K562 (cell line): ENCODE results near the gene PDCD7.

ENCODE experiments used
- BHLHE40 ChIP-seq: IDR thresholded peaks from 2 replicates; pipeline ENCODE4 v1.6.1; 2011; ENCODE audit warnings: low read length, improper control_type of control experiment
- CBFB ChIP-seq: sonication (generic); formaldehyde crosslinking; IDR thresholded peaks from 2 replicates; pipeline ENCODE4 v1.4.0; 2020; ENCODE audit warnings: mild to moderate bottlenecking, missing genetic modification reagents
- GTF2A2 ChIP-seq: IDR thresholded peaks from 2 replicates; pipeline ENCODE4 v1.6.1; 2016; ENCODE audit warnings: mild to moderate bottlenecking, missing genetic modification characterization, missing compliant biosample characterization
- NFYB ChIP-seq: IDR thresholded peaks from 2 replicates; pipeline ENCODE4 v1.6.1; 2011; ENCODE audit warnings: mild to moderate bottlenecking, moderate library complexity; ENCODE audit not compliant: insufficient read length; ENCODE audit errors: extremely low read depth
- PRDM10 ChIP-seq: fragments of 450-650 bp; IDR thresholded peaks from 2 replicates; pipeline ENCODE4 v1.6.1; 2018; ENCODE audit not compliant: partially characterized antibody
- TCF3 ChIP-seq: sonication (generic); formaldehyde crosslinking; IDR thresholded peaks from 2 replicates; pipeline ENCODE4 v1.4.0; 2020; ENCODE audit warnings: mild to moderate bottlenecking, missing genetic modification reagents
- ZNF551 ChIP-seq: fragments of 250-450 bp; sonication (Bioruptor Pico); IDR thresholded peaks from 2 replicates; pipeline ENCODE4 v1.5.0; 2021; ENCODE audit warnings: mild to moderate bottlenecking, moderate library complexity
- TF ChIP-seq, protein P1 (sequence below), 3 experiments: IDR thresholded peaks in 2 of 3; conservative IDR thresholded peaks in 1 of 3; 2 replicates each; pipeline ENCODE4 v1.5.1; 2011 to 2012; ENCODE audit warnings: low read length in 3 of 3, mild to moderate bottlenecking in 3 of 3, control low read depth in 2 of 3, improper control_type of control experiment in 1 of 3, inconsistent platforms in 1 of 3, low read depth in 1 of 3, mixed read lengths in 1 of 3, moderate library complexity in 1 of 3; ENCODE audit not compliant: insufficient read depth in 2 of 3

DNA sequence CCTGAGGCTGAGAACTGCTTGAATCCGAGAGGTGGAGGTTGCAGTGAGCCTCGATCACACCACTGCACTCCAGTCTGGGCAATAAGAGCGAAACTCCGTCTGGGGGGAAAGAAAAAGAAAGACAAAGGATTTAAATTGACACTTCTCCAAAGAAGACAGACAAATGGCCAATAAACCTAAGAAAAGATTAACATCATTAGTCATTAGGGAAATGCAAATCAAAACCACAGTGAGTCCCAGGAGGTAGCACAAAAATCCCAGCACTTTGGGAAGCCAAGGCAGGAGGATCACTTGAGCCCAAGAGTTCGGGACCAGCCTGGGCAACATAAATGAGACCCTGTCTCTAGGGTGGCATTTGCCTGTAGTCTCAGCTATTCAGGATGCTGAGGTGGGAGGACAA is 38.9 kb upstream of the PDCD7 start:
- TF ChIP-seq NFYB (no peak), BHLHE40 (no peak), TCF3 (CRISPR knock-in tag) (no peak), GTF2A2 (tag) (no peak), PRDM10 (no peak), CBFB (CRISPR knock-in tag) (no peak), ZNF551 (CRISPR knock-in tag) (no peak)
- TF ChIP-seq, protein P1, sequence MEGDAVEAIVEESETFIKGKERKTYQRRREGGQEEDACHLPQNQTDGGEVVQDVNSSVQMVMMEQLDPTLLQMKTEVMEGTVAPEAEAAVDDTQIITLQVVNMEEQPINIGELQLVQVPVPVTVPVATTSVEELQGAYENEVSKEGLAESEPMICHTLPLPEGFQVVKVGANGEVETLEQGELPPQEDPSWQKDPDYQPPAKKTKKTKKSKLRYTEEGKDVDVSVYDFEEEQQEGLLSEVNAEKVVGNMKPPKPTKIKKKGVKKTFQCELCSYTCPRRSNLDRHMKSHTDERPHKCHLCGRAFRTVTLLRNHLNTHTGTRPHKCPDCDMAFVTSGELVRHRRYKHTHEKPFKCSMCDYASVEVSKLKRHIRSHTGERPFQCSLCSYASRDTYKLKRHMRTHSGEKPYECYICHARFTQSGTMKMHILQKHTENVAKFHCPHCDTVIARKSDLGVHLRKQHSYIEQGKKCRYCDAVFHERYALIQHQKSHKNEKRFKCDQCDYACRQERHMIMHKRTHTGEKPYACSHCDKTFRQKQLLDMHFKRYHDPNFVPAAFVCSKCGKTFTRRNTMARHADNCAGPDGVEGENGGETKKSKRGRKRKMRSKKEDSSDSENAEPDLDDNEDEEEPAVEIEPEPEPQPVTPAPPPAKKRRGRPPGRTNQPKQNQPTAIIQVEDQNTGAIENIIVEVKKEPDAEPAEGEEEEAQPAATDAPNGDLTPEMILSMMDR (IDR thresholded peaks at IDR 0.05 in 2 of 3, conservative IDR thresholded peaks at IDR 0.05 in 1 of 3; ENCODE audit: insufficient read depth in 2 of 3, low read depth in 1 of 3, low read length in 3 of 3), result no peak
